IPS DF 4.7 (cell line): Measurements from ENCODE around the gene ZC3H7B.

Experiments used
- DNase-seq: peaks from one replicate; pipeline ENCODE4 v3.0.0-alpha.2; 2013; ENCODE audit warnings: low spot score; ENCODE audit errors: extremely low read depth

Gene ZC3H7B

GRCh38 chr22:41324821-41325528 is 23.6 kb downstream of the ZC3H7B start:
- no peak for DNase-seq

GRCh38 chr22:41327124-41327523 is 25.8 kb downstream of the ZC3H7B start:
- no peak for DNase-seq

DNA sequence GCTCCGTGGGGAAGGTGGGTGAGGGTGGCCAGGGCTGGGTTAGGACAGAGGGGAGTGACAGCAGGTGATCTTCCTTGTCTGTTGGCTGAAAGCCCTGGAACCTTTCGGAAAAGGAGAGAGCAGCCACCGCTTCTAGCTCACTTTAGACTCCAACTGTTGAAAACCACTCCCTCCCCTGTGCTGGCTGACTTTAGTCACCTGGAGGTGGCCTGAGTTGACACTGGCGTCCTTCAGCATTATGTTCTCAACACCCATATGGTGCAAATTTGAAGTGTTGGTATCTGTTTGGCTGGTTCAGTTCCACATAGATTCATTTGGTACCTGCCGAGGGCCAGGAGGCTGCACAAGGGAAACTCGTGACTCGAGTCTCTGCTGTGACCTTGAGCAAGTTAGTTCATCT is 28.8 kb downstream of the ZC3H7B start:
- no peak for DNase-seq

DNA sequence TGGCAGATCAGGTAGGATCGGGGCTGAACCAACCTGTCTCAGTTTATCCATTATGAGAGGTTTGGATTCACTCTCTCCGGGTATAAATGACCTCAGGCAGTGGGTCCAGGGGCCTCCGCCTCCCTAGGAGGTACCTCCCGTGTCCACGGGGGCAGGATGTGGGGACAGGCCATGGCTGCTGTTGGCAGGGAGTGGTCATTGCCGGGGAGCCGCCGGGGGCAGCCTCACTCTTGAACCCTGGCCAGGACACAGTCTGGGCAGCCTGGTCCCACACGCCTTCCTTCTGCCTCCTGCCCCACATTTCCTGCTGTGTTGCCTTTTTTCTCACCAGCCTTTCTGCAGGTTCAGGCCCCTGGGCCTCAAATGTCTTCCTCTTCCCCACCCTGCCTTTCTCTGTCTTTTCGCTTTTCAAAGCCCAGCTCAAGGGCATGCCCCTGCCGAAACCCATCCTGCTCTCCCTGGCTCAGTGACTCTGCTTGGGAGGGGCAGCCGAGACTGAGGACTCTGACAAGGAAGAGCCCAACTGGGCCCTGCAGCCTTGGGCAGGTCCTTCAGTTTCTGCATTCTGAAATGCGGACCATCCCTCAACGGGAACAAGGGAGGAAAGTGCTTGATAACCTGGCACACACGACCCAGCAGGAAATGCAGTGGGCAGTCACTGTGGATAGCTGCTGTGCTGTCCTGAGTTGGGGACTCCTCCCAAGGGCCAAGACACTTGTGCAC is 31.1 kb downstream of the ZC3H7B start:
- DNase-seq = no peak

DNA sequence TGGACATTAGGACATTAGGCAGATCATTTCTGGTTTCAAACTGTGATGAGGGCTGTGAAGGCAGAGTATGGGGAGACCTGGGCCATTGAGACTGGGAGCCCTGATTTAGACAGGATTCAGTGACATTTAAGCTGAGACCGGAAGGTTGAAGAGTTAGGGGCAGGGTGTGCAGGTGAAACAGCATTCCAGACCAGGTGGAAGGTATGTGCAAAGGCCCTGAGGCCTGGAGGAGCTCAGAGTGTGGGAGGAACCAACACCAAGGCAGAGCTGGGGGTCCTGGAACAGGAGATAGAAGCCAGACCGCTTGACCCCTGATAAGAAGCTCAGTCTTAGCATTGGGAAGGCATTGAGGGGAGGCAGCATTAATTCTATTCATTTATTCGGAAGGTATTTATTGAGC is 32.5 kb downstream of the ZC3H7B start:
- no peak for DNase-seq

- DNase-seq = no peak
Measured at GRCh38 chr22:41334215-41334614, 32.9 kb downstream of the ZC3H7B start.

- DNase-seq = no peak
Measured at GRCh38 chr22:41334951-41335635, 33.8 kb downstream of the ZC3H7B start.

DNA sequence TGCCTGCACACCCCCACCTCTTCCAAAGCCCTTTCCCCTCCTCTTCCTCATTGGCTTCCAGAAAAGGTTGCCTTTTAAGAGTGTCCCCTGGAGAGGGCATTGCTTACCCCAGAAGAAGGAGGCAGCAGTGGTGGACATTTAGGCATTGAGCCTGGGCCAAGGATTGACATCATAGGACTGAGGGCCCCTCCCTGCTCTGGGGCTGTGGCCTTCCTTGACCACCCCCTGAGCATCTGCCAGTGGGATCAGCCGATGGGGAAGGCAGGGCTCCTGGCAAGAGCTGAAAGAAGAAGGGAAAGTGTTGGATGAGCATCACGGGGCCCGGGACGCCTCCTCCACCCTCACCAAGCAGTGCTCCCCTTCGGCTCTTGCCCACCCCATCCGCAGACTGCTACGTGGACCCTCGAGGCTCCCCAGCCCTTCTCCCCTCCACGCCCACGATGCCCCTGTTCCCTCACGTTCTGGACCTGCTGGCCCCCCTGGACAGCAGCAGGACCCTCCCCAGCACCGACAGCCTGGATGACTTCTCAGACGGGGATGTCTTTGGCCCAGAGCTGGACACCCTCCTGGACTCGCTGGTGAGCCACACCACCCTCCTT is 37.4 kb downstream of the ZC3H7B start:
- no peak for DNase-seq

DNA sequence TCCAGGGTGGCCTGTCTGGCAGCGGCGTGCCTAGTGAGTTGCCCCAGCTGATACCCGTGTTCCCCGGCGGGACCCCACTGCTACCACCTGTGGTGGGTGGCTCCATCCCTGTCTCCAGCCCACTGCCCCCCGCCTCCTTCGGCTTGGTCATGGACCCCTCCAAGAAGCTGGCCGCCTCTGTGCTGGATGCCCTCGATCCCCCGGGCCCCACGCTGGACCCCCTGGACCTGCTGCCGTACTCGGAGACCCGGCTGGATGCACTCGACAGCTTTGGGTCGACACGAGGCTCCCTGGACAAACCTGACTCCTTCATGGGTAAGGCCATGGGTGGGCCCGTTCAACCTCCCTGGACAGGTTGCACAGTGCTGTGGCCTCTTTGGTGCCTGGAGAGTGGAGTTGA is 38.5 kb downstream of the ZC3H7B start:
- no peak for DNase-seq

- DNase-seq = no peak
Measured at GRCh38 chr22:41340357-41340756, 39.0 kb downstream of the ZC3H7B start.

DNA sequence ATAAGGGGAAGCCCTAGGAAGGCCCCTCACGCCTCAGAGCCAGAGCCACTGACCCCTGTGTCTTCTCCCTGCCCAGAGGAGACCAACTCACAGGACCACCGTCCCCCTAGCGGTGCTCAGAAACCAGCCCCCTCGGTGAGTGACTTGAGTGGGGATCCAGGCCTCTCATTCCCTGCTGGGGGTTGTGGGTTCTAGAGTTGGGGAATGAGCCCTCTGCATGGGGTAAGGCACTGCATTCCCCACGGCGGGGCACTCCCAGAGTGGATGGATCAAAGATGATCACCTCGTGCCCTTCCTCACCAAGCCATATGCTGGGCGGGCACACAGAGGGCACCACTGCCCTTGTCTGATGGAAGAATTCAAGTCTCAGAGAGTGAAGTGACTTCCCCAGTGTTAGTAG is 39.7 kb downstream of the ZC3H7B start:
- DNase-seq = no peak

- no peak for DNase-seq
Measured at GRCh38 chr22:41341990-41342389, 40.7 kb downstream of the ZC3H7B start.

- no peak for DNase-seq
Measured at GRCh38 chr22:41343300-41343699, 42.0 kb downstream of the ZC3H7B start.

- no peak for DNase-seq
Measured at GRCh38 chr22:41343717-41344116, 42.4 kb downstream of the ZC3H7B start.

GRCh38 chr22:41344189-41344788 is 43.0 kb downstream of the ZC3H7B start:
- DNase-seq = no peak

GRCh38 chr22:41345807-41346335 is 44.5 kb downstream of the ZC3H7B start:
- no peak for DNase-seq

DNA sequence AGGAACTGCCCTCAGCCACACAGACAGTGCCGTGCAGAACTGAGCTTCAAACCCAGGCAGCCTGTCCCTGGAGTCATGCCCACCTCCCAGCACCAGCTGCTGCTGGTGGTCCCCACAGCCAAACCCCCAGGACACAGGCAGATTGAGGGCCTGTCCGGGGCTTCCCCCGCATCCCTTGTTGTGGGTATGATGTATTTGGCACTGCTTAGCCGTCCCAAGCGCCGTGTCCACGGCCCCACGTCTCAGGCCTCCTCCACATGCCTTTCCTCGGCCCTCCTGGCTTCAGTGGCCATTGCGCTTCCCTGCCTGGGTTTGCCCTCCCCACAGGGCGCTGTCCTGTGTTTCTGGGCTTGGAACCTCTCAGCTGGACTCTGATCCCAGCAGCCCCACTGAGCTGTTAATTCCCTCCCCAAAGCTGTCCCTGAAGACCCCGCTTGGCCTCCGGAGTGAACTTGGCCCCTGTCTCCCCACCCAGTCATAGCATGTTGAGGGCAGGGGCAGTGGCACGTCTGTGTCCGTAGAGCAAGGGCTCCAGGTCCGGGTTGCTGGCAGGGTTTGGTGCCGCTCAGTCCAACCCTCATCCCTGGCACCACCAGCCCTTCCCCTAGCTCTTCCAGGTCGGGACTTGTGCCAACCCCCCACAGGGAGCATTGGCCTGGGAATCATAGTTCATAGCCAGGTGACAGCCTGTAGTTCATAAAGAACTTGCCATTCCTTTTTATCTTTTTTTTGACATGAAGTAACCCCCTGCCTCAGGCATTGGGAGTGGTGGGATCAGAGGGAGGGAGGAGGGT is 45.9 kb downstream of the ZC3H7B start:
- DNase-seq = no peak

GRCh38 chr22:41348964-41349484 is 47.7 kb downstream of the ZC3H7B start:
- DNase-seq = no peak

DNA sequence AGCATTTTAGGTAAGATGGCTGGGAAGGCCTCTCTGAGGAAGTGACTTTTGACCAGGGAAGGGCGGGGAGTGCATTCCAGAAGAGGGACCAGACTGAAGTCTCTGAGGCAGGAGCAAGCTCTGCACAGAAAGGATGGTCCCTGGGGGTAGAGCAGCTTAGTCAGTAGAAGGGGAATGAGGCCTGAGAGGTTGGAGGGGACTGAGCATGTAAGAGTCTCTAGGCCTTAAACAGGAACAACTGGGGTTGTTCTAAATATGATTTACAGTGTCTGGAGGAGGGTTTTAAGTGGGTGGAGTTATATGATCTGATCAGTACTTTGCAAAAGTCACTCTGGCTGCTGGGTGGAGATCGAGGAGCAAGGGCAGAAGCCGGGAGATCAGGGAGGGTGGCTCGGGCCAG is 48.8 kb downstream of the ZC3H7B start:
- no peak for DNase-seq

DNA sequence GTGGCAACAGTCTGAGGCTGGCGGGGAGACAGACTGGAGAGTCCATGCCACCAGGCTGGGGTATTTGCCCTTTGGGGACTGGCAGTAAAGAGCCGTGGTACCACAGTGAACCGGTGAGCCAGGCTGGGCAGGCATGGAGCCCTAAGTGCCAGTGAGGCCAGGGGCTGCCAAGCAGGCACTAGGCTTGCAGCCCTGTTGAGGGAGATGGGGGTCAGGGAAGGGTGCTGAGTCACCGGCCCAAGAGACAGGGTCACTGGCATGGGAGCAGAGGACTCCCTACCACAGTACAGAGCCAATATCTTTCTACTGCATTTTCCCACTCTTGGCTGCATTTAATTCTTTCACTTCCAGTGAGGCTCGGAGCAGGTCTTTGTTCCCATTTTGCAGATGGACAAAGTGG is 49.7 kb downstream of the ZC3H7B start:
- no peak for DNase-seq
